ENCODE data around the gene ARMH4. TPM values are rescaled to one million over a fixed set of nuclear protein-coding genes. Genes with fewer than 3 reads are reported as not detected.

ARMH4 gene
- total RNA-seq, 1 experiment from 2014 or later: 0.07 TPM

DNA sequence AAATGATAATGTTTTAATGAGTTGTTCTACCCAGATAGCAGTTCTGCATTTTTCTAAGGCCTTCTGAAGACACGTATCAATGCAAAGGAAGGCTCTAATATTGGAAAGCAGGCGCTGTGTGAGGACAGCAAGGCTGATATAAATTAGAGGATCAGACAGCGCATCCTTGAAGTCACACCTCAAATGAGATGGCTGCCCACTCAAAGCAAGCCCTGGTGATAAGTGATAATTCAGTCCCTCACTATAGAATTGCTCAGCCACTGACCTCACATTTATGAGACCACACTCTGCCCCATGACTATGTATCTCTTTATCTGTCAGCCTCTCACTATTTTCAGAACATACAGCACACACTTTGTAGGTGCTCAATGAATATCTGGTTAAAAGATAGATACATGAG lies 62.4 kb downstream of the ARMH4 start:
- no peaks in the 10 kb centered on the region for H3K36me3 Mint-ChIP-seq (ENCODE audit: insufficient read depth, unreplicated experiment)
- peaks cover 13% of the 10 kb centered on the region for H3K27me3 Mint-ChIP-seq (ENCODE audit: insufficient read depth, unreplicated experiment)
- CTCF ChIA-PET: no interaction called here
- H3K9me3 Mint-ChIP-seq (ENCODE audit: unreplicated experiment): no peaks in the 10 kb centered on the region
- DNase-seq: no peak
- no peak overlapping the region for H3K4me3 Mint-ChIP-seq (ENCODE audit: unreplicated experiment)
- no peaks in the 10 kb centered on the region for H3K4me1 Mint-ChIP-seq (ENCODE audit: low read depth, unreplicated experiment)
- no peak overlapping the region for H3K27ac Mint-ChIP-seq (ENCODE audit: unreplicated experiment)
- TF ChIP-seq, protein P1, sequence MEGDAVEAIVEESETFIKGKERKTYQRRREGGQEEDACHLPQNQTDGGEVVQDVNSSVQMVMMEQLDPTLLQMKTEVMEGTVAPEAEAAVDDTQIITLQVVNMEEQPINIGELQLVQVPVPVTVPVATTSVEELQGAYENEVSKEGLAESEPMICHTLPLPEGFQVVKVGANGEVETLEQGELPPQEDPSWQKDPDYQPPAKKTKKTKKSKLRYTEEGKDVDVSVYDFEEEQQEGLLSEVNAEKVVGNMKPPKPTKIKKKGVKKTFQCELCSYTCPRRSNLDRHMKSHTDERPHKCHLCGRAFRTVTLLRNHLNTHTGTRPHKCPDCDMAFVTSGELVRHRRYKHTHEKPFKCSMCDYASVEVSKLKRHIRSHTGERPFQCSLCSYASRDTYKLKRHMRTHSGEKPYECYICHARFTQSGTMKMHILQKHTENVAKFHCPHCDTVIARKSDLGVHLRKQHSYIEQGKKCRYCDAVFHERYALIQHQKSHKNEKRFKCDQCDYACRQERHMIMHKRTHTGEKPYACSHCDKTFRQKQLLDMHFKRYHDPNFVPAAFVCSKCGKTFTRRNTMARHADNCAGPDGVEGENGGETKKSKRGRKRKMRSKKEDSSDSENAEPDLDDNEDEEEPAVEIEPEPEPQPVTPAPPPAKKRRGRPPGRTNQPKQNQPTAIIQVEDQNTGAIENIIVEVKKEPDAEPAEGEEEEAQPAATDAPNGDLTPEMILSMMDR (IDR thresholded peaks at IDR 0.05; ENCODE audit: insufficient read depth in 1 of 2, low read depth in 1 of 2, low read length in 1 of 2, severe bottlenecking in 1 of 2, unreplicated experiment in 1 of 2): no peak
- no peaks in the 10 kb centered on the region for H3K36me3 ChIP-seq (ENCODE audit: control insufficient read depth, insufficient read depth, low read length)
- peaks cover 2% of the 10 kb centered on the region for H3K27me3 ChIP-seq (replicated peaks; ENCODE audit: control insufficient read depth, insufficient read depth, low read length)
- POLR2A ChIA-PET: no interaction called here
- BruUV-seq (replicated peaks): no TSS peak
- no peaks in the 10 kb centered on the region for H3K4me1 ChIP-seq
- no peaks in the 10 kb centered on the region for H3K9me3 ChIP-seq
- intact Hi-C loops (cut with micrococcal nuclease; ENCODE audit: unreplicated experiment): no loop called here
- H3K4me3 ChIP-seq (ENCODE audit: low read depth, low read length): no peak overlapping the region

GRCh38 chr14:58088961-58089360 lies 63.1 kb downstream of the ARMH4 start:
- Histone ChIP-seq H3K27me3 (replicated peaks; ENCODE audit: control insufficient read depth, insufficient read depth, low read length) (peaks cover 2% of the 10 kb centered on the region), H3K4me3 (ENCODE audit: low read depth, low read length) (no peak overlapping the region), H3K9me3 (no peaks in the 10 kb centered on the region), H3K4me1 (no peaks in the 10 kb centered on the region), H3K36me3 (ENCODE audit: control insufficient read depth, insufficient read depth, low read length) (no peaks in the 10 kb centered on the region)
- H3K9me3 Mint-ChIP-seq (ENCODE audit: unreplicated experiment): no peaks in the 10 kb centered on the region
- DNase-seq: no peak
- BruUV-seq (replicated peaks): no TSS peak
- TF ChIP-seq, protein P1 (IDR thresholded peaks at IDR 0.05; ENCODE audit: insufficient read depth in 1 of 2, low read depth in 1 of 2, low read length in 1 of 2, severe bottlenecking in 1 of 2, unreplicated experiment in 1 of 2): no peak
- ChIA-PET POLR2A (no interaction called here), CTCF (no interaction called here)
- H3K4me1 Mint-ChIP-seq (ENCODE audit: low read depth, unreplicated experiment): no peaks in the 10 kb centered on the region
- no peak overlapping the region for H3K4me3 Mint-ChIP-seq (ENCODE audit: unreplicated experiment)
- intact Hi-C loops (cut with micrococcal nuclease; ENCODE audit: unreplicated experiment): no loop called here
- peaks cover 17% of the 10 kb centered on the region for H3K27me3 Mint-ChIP-seq (ENCODE audit: insufficient read depth, unreplicated experiment)
- no peak overlapping the region for H3K27ac Mint-ChIP-seq (ENCODE audit: unreplicated experiment)
- no peaks in the 10 kb centered on the region for H3K36me3 Mint-ChIP-seq (ENCODE audit: insufficient read depth, unreplicated experiment)

- H3K36me3 ChIP-seq (ENCODE audit: control insufficient read depth, insufficient read depth, low read length): no peaks in the 10 kb centered on the region
- no peaks in the 10 kb centered on the region for H3K9me3 Mint-ChIP-seq (ENCODE audit: unreplicated experiment)
- ChIA-PET CTCF (interaction anchor here (0.6 kb wide), 1 partner anchor 451 kb away, joined by 3 read pairs; no protein-coding TSS in a partner anchor), POLR2A (interaction anchor here (0.6 kb wide), 1 partner anchor 553 kb away, joined by 3 read pairs; no protein-coding TSS in a partner anchor)
- DNase-seq: no peak
- no peak overlapping the region for H3K4me3 Mint-ChIP-seq (ENCODE audit: unreplicated experiment)
- no peak overlapping the region for H3K27ac Mint-ChIP-seq (ENCODE audit: unreplicated experiment)
- TF ChIP-seq, protein P1 (IDR thresholded peaks at IDR 0.05; ENCODE audit: insufficient read depth in 1 of 2, low read depth in 1 of 2, low read length in 1 of 2, severe bottlenecking in 1 of 2, unreplicated experiment in 1 of 2): no peak
- intact Hi-C loops (cut with micrococcal nuclease; ENCODE audit: unreplicated experiment): no loop called here
- no peaks in the 10 kb centered on the region for H3K36me3 Mint-ChIP-seq (ENCODE audit: insufficient read depth, unreplicated experiment)
- no peaks in the 10 kb centered on the region for H3K4me1 Mint-ChIP-seq (ENCODE audit: low read depth, unreplicated experiment)
- H3K4me1 ChIP-seq: no peaks in the 10 kb centered on the region
- no peaks in the 10 kb centered on the region for H3K9me3 ChIP-seq
- no peak overlapping the region for H3K4me3 ChIP-seq (ENCODE audit: low read depth, low read length)
- H3K27me3 ChIP-seq (replicated peaks; ENCODE audit: control insufficient read depth, insufficient read depth, low read length): peaks cover 2% of the 10 kb centered on the region
- BruUV-seq (replicated peaks): no TSS peak
- H3K27me3 Mint-ChIP-seq (ENCODE audit: insufficient read depth, unreplicated experiment): peaks cover 13% of the 10 kb centered on the region
Observed at GRCh38 chr14:58085877-58086276, 66.1 kb downstream of the ARMH4 start.

Data from Caco-2 (cell line).